HepG2 (cell line): ENCODE results near the gene DCDC2. TPM values are rescaled to one million over a fixed set of nuclear protein-coding genes. Genes with fewer than 3 reads are reported as not detected.

Source experiments
- AKAP8 ChIP-seq: sonication (generic); formaldehyde crosslinking; IDR thresholded peaks from 2 replicates; pipeline ENCODE4 v1.5.1; 2020; ENCODE audit warnings: mild to moderate bottlenecking, missing genetic modification reagents
- CAMTA2 ChIP-seq: sonication (generic); formaldehyde crosslinking; IDR thresholded peaks from 2 replicates; pipeline ENCODE4 v1.4.0; 2020; ENCODE audit warnings: mild to moderate bottlenecking, missing genetic modification reagents, borderline replicate concordance
- DNMT1 ChIP-seq: sonication (generic); formaldehyde crosslinking; IDR thresholded peaks from 2 replicates; pipeline ENCODE4 v1.5.1; 2020; ENCODE audit warnings: mild to moderate bottlenecking, missing genetic modification reagents
- FOXM1 ChIP-seq: sonication (generic); formaldehyde crosslinking; IDR thresholded peaks from 2 replicates; pipeline ENCODE4 v1.5.0; 2020; ENCODE audit warnings: missing genetic modification reagents
- NFKBIZ ChIP-seq: IDR thresholded peaks from 2 replicates; pipeline ENCODE4 v1.6.1; 2018; ENCODE audit warnings: missing genetic modification reagents, missing compliant biosample characterization
- REPIN1 ChIP-seq: sonication (generic); formaldehyde crosslinking; IDR thresholded peaks from 2 replicates; pipeline ENCODE4 v1.8.0; 2022; ENCODE audit warnings: missing genetic modification reagents, low read depth, mild to moderate bottlenecking, borderline replicate concordance
- SALL2 ChIP-seq: sonication (generic); formaldehyde crosslinking; IDR thresholded peaks from 2 replicates; pipeline ENCODE4 v1.8.1; 2023; ENCODE audit warnings: mild to moderate bottlenecking, missing genetic modification reagents, inconsistent platforms
- SP140L ChIP-seq: sonication (generic); formaldehyde crosslinking; IDR thresholded peaks from 2 replicates; pipeline ENCODE4 v1.4.0; 2020; ENCODE audit warnings: missing genetic modification reagents, borderline replicate concordance
- ZFP36L1 ChIP-seq: sonication (generic); formaldehyde crosslinking; IDR thresholded peaks from 2 replicates; pipeline ENCODE4 v1.8.0; 2022; ENCODE audit warnings: mild to moderate bottlenecking, missing genetic modification reagents, moderate library complexity
- ZNF7 ChIP-seq: IDR thresholded peaks from 2 replicates; pipeline ENCODE4 v1.6.1; 2016; ENCODE audit warnings: missing biosample characterization, missing genetic modification reagents
- polyA plus RNA-seq, 8 experiments: library from polyadenylated mRNA; depleted of rRNA in 3 of 8; stranded (reverse) in 7 of 8; unstranded in 1 of 8; fragments of >200 nt; fragmentation: Illumina TruSeq in 4 of 8; extraction: Trizol in 4 of 8; gene quantifications; 2 replicates each; pipeline versions ENCODE4 v1.2.1 to v1.2.3, GENCODE V29; 2011 to 2016; ENCODE audit warnings: low read depth in 4 of 8, missing spikeins in 1 of 8, mixed read lengths in 1 of 8; ENCODE audit not compliant: insufficient read depth in 1 of 8
- total RNA-seq, 5 experiments: library from RNA; depleted of rRNA; stranded (reverse); fragments of >200 nt; fragmentation: Illumina TruSeq; extraction: Trizol; gene quantifications; 2 replicates each; pipeline ENCODE4 v1.2.3, GENCODE V29; 2016; ENCODE audit warnings: low read depth in 1 of 5
- TF ChIP-seq, protein P1 (sequence below): sonication (generic); formaldehyde crosslinking; IDR thresholded peaks from 2 replicates; pipeline ENCODE4 v1.5.0; 2020; ENCODE audit warnings: missing genetic modification reagents
- TF ChIP-seq, protein P2 (sequence below): sonication (generic); formaldehyde crosslinking; IDR thresholded peaks from 2 replicates; pipeline ENCODE4 v1.4.0; 2020; ENCODE audit warnings: missing genetic modification reagents, borderline replicate concordance
- TF ChIP-seq, protein P3 (sequence below): sonication (generic); formaldehyde crosslinking; IDR thresholded peaks from 2 replicates; pipeline ENCODE4 v1.8.1; 2023; ENCODE audit warnings: mild to moderate bottlenecking, missing genetic modification reagents, borderline replicate concordance
- TF ChIP-seq, protein P4 (sequence below): sonication (generic); formaldehyde crosslinking; IDR thresholded peaks from 2 replicates; pipeline ENCODE4 v1.4.0; 2020; ENCODE audit warnings: missing genetic modification reagents, borderline replicate concordance
- TF ChIP-seq, protein P5 (sequence below): sonication (generic); formaldehyde crosslinking; IDR thresholded peaks from 2 replicates; pipeline ENCODE4 v1.4.0; 2020; ENCODE audit warnings: mild to moderate bottlenecking, missing genetic modification reagents
- TF ChIP-seq, protein P6 (sequence below): sonication (generic); formaldehyde crosslinking; IDR thresholded peaks from 2 replicates; pipeline ENCODE4 v1.4.0; 2020; ENCODE audit warnings: missing genetic modification reagents
- TF ChIP-seq, protein P7 (sequence below): sonication (generic); formaldehyde crosslinking; IDR thresholded peaks from 2 replicates; pipeline ENCODE4 v1.4.0; 2020; ENCODE audit warnings: mild to moderate bottlenecking, missing genetic modification reagents

The DCDC2 gene
- total and polyA plus RNA-seq, 2 of the 13 experiments (the other 11 are each of a cell fraction or from before 2014, with no cell fraction given), result 9.0 to 36.2 TPM

DNA sequence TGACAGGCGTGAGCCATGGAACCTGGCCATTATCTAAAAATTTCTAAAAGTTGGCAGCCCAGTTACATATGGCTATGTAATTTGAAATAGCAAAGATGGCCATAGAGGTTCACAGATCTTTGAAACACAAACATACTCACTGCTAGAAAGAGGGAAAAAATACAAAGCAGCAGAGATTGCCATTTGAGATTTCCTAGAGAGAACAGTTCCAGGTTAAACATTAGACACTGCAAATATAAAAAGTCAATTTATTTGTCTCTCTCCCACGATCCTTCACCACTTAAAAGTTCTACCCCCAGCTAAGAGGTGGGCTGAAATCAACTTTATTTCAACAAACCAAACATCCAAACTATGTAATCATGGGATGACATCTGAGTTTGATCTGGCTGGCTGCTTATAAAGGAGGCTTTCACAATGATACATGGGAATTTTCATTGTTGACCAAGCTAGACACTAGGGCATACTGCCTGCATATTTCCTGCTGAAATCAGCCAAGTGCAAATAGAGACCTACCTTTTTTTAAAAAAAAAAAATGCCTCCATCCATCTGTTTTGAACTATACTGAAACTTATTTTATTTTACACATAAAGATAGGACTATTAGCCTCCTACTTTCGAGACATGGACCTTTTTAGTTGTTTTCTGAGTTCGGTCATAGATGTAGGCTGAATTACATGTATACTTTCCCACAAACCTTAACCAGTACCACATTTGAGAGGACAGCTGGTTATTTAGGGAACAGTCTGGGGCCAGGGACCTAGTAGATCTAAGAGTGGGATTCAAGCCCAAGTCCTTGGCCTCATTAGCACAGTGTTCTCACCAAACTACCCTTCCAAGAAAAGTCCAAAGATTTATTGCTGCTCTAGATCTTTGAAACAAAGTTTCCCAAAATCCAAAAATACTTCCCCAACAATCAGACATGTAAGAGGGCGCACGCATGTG, 16.6 kb downstream of the DCDC2 start (continued):
- TF ChIP-seq, protein P1, sequence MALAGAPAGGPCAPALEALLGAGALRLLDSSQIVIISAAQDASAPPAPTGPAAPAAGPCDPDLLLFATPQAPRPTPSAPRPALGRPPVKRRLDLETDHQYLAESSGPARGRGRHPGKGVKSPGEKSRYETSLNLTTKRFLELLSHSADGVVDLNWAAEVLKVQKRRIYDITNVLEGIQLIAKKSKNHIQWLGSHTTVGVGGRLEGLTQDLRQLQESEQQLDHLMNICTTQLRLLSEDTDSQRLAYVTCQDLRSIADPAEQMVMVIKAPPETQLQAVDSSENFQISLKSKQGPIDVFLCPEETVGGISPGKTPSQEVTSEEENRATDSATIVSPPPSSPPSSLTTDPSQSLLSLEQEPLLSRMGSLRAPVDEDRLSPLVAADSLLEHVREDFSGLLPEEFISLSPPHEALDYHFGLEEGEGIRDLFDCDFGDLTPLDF (CRISPR knock-in tag), result no peak; the same call in 1 of the 2 replicates
- TF ChIP-seq, protein P2, sequence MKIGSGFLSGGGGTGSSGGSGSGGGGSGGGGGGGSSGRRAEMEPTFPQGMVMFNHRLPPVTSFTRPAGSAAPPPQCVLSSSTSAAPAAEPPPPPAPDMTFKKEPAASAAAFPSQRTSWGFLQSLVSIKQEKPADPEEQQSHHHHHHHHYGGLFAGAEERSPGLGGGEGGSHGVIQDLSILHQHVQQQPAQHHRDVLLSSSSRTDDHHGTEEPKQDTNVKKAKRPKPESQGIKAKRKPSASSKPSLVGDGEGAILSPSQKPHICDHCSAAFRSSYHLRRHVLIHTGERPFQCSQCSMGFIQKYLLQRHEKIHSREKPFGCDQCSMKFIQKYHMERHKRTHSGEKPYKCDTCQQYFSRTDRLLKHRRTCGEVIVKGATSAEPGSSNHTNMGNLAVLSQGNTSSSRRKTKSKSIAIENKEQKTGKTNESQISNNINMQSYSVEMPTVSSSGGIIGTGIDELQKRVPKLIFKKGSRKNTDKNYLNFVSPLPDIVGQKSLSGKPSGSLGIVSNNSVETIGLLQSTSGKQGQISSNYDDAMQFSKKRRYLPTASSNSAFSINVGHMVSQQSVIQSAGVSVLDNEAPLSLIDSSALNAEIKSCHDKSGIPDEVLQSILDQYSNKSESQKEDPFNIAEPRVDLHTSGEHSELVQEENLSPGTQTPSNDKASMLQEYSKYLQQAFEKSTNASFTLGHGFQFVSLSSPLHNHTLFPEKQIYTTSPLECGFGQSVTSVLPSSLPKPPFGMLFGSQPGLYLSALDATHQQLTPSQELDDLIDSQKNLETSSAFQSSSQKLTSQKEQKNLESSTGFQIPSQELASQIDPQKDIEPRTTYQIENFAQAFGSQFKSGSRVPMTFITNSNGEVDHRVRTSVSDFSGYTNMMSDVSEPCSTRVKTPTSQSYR (CRISPR knock-in tag), result peak; percentile 83
- TF ChIP-seq, protein P3, sequence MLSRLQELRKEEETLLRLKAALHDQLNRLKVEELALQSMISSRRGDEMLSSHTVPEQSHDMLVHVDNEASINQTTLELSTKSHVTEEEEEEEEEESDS, result 0 out of 2 replicates have a peak, but pooled peaks have one; percentile 76
- peak; percentile 90; the same call in 1 of the 2 replicates for TF ChIP-seq REPIN1 (CRISPR knock-in tag)
- peak; percentile 85; the same call in 1 of the 2 replicates for TF ChIP-seq NFKBIZ
- no peak for TF ChIP-seq FOXM1 (CRISPR knock-in tag)
- no peak for TF ChIP-seq CAMTA2 (CRISPR knock-in tag)
- TF ChIP-seq, protein P4, sequence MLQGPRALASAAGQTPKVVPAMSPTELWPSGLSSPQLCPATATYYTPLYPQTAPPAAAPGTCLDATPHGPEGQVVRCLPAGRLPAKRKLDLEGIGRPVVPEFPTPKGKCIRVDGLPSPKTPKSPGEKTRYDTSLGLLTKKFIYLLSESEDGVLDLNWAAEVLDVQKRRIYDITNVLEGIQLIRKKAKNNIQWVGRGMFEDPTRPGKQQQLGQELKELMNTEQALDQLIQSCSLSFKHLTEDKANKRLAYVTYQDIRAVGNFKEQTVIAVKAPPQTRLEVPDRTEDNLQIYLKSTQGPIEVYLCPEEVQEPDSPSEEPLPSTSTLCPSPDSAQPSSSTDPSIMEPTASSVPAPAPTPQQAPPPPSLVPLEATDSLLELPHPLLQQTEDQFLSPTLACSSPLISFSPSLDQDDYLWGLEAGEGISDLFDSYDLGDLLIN, result no peak
- TF ChIP-seq, protein P5, sequence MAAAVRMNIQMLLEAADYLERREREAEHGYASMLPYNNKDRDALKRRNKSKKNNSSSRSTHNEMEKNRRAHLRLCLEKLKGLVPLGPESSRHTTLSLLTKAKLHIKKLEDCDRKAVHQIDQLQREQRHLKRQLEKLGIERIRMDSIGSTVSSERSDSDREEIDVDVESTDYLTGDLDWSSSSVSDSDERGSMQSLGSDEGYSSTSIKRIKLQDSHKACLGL, result no peak
- TF ChIP-seq ZNF7 (CRISPR knock-in tag), result peak; percentile 96
- TF ChIP-seq, protein P6, sequence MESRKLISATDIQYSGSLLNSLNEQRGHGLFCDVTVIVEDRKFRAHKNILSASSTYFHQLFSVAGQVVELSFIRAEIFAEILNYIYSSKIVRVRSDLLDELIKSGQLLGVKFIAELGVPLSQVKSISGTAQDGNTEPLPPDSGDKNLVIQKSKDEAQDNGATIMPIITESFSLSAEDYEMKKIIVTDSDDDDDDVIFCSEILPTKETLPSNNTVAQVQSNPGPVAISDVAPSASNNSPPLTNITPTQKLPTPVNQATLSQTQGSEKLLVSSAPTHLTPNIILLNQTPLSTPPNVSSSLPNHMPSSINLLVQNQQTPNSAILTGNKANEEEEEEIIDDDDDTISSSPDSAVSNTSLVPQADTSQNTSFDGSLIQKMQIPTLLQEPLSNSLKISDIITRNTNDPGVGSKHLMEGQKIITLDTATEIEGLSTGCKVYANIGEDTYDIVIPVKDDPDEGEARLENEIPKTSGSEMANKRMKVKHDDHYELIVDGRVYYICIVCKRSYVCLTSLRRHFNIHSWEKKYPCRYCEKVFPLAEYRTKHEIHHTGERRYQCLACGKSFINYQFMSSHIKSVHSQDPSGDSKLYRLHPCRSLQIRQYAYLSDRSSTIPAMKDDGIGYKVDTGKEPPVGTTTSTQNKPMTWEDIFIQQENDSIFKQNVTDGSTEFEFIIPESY, result peak; percentile 15; the same call in 1 of the 2 replicates
- TF ChIP-seq ZFP36L1 (CRISPR knock-in tag), result no peak; the same call in 1 of the 2 replicates
- TF ChIP-seq, protein P7, sequence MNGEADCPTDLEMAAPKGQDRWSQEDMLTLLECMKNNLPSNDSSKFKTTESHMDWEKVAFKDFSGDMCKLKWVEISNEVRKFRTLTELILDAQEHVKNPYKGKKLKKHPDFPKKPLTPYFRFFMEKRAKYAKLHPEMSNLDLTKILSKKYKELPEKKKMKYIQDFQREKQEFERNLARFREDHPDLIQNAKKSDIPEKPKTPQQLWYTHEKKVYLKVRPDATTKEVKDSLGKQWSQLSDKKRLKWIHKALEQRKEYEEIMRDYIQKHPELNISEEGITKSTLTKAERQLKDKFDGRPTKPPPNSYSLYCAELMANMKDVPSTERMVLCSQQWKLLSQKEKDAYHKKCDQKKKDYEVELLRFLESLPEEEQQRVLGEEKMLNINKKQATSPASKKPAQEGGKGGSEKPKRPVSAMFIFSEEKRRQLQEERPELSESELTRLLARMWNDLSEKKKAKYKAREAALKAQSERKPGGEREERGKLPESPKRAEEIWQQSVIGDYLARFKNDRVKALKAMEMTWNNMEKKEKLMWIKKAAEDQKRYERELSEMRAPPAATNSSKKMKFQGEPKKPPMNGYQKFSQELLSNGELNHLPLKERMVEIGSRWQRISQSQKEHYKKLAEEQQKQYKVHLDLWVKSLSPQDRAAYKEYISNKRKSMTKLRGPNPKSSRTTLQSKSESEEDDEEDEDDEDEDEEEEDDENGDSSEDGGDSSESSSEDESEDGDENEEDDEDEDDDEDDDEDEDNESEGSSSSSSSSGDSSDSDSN (CRISPR knock-in tag), result no peak
- no peak for TF ChIP-seq SP140L (CRISPR knock-in tag)
- no peak for TF ChIP-seq DNMT1 (CRISPR knock-in tag)
- peak; percentile 67; the same call in 1 of the 2 replicates for TF ChIP-seq AKAP8
- TF ChIP-seq SALL2, result peak; percentile 71; the same call in 1 of the 2 replicates
